RWPE2 (cell line): Measurements from ENCODE around the gene AMPH.

Experiments
- ATAC-seq: fragments of 200-7000 bp; cut with Tn5 transposase; 3 replicates; pipeline ENCODE4 v1.9.1; 2021; ENCODE audit warnings: low read depth
- DNase-seq: peaks from one replicate; pipeline ENCODE4 v3.0.0-alpha.2; 2020; ENCODE audit warnings: low spot score
- H3K27ac ChIP-seq: fragments of 450-650 bp; 2 replicates; pipeline ENCODE4 v1.5.1; 2017; ENCODE audit warnings: mild to moderate bottlenecking; ENCODE audit not compliant: poor library complexity, severe bottlenecking
- H3K27me3 ChIP-seq: fragments of 250-450 bp; sonication (Bioruptor Pico); 2 replicates; pipeline ENCODE4 v1.5.1; 2021; ENCODE audit warnings: mild to moderate bottlenecking, moderate library complexity; ENCODE audit not compliant: insufficient read depth, poor library complexity, severe bottlenecking
- H3K36me3 ChIP-seq: fragments of 250-450 bp; sonication (Bioruptor Pico); 2 replicates; pipeline ENCODE4 v1.5.1; 2020; ENCODE audit warnings: low read depth, mild to moderate bottlenecking, moderate library complexity
- H3K4me1 ChIP-seq: fragments of 250-450 bp; sonication (Bioruptor Pico); 2 replicates; pipeline ENCODE4 v1.5.1; 2021; ENCODE audit warnings: mild to moderate bottlenecking, moderate library complexity; ENCODE audit not compliant: insufficient read depth, poor library complexity, severe bottlenecking
- H3K4me3 ChIP-seq: fragments of 250-450 bp; sonication (Bioruptor Pico); 2 replicates; pipeline ENCODE4 v1.5.1; 2021; ENCODE audit warnings: mild to moderate bottlenecking, moderate library complexity; ENCODE audit not compliant: severe bottlenecking
- H3K9me3 ChIP-seq: fragments of 250-450 bp; sonication (Bioruptor Pico); 2 replicates; pipeline ENCODE4 v1.5.1; 2021; ENCODE audit warnings: mild to moderate bottlenecking, moderate library complexity; ENCODE audit not compliant: severe bottlenecking
- CTCF ChIP-seq: fragments of 450-650 bp; IDR thresholded peaks from one replicate; pipeline ENCODE4 v1.5.1; 2017; ENCODE audit warnings: mild to moderate bottlenecking, moderate library complexity; ENCODE audit not compliant: poor library complexity, severe bottlenecking

The AMPH gene

GRCh38 chr7:38656968-38657367 is 25.8 kb upstream of the AMPH start:
- H3K27ac ChIP-seq: no peak overlapping the region
- no peak for TF ChIP-seq CTCF
- H3K9me3 ChIP-seq: no peaks in the 10 kb centered on the region
- no peaks in the 10 kb centered on the region for H3K36me3 ChIP-seq
- H3K27me3 ChIP-seq: no peaks in the 10 kb centered on the region
- no peak for ATAC-seq
- no peak overlapping the region for H3K4me3 ChIP-seq
- no peaks in the 10 kb centered on the region for H3K4me1 ChIP-seq
- no peak for DNase-seq

GRCh38 chr7:38655833-38656774 is 24.9 kb upstream of the AMPH start:
- ATAC-seq (no peak), DNase-seq (no peak)
- H3K27ac ChIP-seq: no peak overlapping the region
- no peak overlapping the region for H3K4me3 ChIP-seq
- no peaks in the 10 kb centered on the region for H3K4me1 ChIP-seq
- TF ChIP-seq CTCF: no peak
- H3K27me3 ChIP-seq: no peaks in the 10 kb centered on the region
- H3K36me3 ChIP-seq: no peaks in the 10 kb centered on the region
- no peaks in the 10 kb centered on the region for H3K9me3 ChIP-seq

- ATAC-seq (no peak), DNase-seq (no peak)
- no peak for TF ChIP-seq CTCF
- Histone ChIP-seq H3K9me3 (no peaks in the 10 kb centered on the region), H3K4me3 (no peak overlapping the region), H3K36me3 (no peaks in the 10 kb centered on the region), H3K27me3 (no peaks in the 10 kb centered on the region), H3K4me1 (no peaks in the 10 kb centered on the region), H3K27ac (no peak overlapping the region)
These were observed 6.8 kb upstream of the AMPH start for GRCh38 chr7:38637957-38638356.

- no peaks in the 10 kb centered on the region for H3K4me1 ChIP-seq
- peaks cover 38% of the 10 kb centered on the region for H3K27me3 ChIP-seq
- H3K4me3 ChIP-seq: no peak overlapping the region
- no peaks in the 10 kb centered on the region for H3K9me3 ChIP-seq
- TF ChIP-seq CTCF: no peak
- no peak for ATAC-seq
- no peak overlapping the region for H3K27ac ChIP-seq
- H3K36me3 ChIP-seq: no peaks in the 10 kb centered on the region
- no peak for DNase-seq
These were observed 1.2 kb upstream of the AMPH start for GRCh38 chr7:38632411-38632810.
